Measurements from ENCODE around the gene ADAMTS6.
"Not testable (repeated sequence)": the region's sequence is repeated elsewhere in the genome, so short reads cannot be mapped to it uniquely, and the experiment has no call there.

ADAMTS6 gene

DNA sequence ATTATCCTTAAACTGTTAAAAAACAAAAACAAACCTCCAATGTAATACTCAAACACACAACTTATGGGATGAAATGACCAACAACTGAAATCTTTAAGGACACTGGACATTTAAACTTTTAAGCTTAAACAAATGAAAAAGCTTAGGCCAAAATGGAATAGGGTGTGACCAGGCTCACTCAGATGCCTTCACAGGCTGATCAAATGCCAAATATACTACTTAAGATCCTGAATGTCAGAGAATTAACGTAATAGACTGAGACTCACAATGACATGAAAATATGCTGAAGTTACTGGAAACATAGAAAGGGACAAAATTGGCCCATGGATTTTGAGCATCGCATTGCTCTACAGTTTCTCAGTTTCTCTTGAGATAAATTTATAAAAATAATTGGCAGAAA is 286.8 kb downstream of the ADAMTS6 start:
- no peak for DNase-seq

DNA sequence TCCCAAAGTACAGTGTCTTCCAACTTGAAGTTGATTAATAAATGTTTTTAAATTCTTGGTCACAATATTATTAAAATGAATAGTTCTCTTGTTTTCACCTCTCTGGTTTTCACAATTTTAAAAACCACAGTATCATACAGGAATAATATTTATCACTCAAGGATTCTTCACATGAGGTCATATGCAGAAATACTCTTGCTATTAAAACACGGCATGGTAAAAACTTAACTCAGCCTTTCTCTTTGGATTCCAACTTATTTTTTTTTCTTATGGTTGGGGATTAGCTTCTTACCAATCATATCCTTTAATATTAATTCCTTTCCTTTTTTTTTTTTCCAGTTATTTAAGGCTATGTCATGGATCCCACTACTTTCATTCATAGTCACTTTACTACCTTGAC is 289.4 kb downstream of the ADAMTS6 start:
- DNase-seq = no peak

DNA sequence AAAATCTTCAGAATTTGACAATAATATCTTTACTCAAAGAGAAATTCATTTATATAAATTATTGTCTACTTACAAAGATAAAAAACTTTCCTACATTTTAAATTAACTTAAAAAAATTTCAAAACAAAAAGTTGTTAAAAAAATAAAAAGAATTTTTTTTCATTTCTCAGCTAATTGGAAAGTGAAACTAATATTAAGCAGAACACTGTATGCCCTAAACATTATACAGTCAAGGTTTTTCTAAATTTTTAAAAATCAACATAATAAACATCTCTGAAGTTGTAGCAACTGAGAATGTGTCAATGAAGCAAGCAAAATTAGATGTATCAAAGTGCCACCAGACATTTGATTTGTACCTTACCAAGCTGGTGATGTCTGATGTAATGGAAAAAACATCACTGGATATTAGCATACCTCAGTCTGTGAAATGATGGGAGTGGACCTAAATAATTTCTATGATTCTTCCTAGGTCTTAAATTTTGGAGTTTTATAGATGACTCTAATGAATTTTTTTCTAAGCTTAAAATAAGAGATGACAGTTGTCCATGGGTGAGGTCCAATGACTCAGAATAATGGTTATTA is 290.1 kb downstream of the ADAMTS6 start:
- no peak for DNase-seq

DNA sequence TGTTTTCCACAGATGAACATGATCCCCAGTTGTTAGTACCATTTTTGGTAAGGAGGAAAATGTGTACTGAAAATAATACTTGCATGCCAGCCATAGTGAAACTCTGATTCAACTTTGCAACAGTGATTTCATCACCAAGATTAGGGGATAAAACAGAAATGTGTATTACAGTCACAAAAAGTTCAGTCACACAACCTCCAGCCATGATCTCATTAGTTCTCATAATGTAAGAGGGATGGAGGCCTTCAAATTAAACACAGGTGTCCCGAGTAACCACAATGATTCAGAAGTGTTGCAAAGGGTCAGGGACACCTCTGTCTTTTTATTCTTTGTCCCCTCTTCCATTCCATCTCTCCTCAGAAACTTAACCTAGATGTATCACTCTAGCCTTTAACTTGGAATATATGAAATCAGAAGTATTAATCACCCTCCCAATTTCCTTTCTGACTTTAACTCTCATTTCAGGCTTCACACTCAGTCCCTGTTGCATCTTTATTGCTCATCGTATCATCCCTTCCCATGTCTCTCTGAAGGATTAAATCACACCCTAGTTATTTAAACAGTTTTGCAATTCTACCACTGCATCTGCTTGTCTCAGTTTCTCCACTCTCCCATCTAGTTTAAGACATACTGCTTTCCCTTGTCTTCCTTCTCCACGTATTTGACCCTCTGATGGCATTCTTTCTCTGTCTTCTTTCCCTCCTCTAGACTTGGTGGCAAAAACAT is 291.2 kb downstream of the ADAMTS6 start:
- no peak for DNase-seq

DNA sequence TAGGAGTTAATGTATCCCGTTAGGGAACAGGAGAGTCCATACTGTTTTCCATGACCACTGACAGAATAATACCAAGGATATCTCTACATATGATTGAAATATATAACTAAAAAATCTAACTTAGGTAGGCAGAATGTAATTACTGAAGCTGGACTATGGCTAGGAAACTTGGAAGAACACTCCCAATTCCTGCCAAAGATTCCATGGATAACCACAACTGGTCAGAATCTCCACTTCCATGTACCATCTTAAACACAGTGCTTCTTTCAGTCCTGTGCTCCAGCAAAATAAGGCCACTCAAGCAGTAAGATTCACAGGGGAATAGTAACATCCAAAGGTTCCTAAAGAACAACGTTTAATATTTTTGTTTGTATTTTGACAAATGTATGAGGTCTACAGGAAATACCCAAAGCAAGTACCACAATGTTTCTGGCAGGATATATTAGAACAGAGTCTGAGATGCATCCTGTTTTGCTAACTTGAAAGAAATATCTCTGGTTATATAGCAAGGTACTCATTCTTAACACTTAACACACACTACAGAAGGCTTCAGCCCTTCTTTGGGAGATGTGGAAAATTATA is 295.0 kb downstream of the ADAMTS6 start:
- DNase-seq = no peak

DNA sequence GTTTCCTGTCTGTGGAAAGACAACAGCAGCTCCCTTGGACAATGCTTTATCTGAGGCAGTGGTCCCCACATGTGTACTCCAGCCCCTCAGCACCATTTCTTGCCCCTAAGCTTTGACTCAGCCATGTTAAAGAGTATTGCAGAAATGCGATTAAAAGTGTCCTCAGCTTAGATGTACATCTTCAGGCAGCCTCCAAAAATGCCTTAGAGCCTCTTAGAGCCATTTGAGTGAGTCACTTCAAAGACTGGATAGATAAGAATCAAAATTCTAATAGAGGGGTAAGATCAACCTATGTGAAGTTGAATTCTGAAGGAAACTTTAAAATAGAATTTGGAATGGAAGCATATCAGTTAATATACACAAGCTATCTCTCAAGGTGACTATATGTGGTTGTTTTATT is 296.3 kb downstream of the ADAMTS6 start:
- DNase-seq = no peak

DNA sequence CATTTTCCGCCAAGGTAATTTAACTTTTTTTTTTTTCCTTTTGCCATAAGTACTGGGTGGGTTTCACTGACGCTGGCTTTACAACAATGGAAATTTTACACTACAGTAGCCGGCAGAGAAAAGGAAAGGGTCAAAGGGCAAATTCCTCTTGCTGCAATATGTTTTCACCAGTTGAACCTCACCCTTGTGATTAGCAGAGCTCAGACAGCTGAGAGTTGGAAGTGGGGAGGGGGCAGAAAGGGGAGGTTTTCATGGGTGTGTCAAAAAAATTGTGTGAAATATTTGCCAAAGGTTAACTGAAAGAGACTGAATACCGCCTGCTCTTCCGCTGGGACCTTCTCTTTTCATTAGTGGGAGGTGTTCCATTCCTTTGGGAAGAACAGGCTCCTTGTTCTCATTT is 296.9 kb downstream of the ADAMTS6 start:
- no peak for DNase-seq

DNA sequence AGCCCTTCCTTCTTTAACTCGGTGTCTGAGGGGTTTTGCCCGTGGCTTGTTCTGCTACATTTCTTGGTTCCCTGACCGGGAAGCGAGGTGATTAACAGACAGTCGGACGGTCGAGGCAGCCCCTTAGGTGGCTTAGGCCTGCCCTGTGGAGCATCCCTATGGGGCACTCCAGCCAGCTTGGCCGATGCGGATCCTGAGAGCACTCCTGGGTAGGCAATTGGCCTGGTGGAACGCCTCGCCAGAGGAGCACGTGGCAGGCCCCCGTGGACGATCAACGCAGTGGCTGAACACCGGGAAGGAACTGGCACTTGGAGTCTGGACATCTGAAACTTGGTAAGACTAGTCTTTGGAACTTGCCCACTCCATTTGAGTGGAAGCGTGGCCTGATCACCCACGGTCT is 307.5 kb downstream of the ADAMTS6 start:
- not testable (repeated sequence) for DNase-seq

DNA sequence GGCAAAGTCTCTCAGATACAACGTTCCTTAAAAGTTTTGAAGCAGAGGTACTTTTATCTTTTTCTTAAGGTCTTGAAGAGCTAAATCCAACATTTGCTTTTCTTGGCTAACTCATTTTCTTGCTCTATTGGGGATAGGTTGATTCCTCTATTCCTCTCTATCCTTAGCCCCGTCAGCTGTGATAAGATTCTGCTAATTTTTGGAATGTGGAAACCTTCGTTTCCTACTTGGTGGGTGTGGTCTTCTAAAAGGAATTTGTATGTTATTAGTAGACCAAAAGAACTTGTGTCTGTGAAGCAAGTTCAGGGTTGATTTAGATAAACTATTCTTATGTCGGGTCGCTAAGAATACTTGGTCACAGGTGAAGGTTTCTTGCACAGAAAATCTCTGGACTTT is 308.6 kb downstream of the ADAMTS6 start:
- DNase-seq = no peak

DNA sequence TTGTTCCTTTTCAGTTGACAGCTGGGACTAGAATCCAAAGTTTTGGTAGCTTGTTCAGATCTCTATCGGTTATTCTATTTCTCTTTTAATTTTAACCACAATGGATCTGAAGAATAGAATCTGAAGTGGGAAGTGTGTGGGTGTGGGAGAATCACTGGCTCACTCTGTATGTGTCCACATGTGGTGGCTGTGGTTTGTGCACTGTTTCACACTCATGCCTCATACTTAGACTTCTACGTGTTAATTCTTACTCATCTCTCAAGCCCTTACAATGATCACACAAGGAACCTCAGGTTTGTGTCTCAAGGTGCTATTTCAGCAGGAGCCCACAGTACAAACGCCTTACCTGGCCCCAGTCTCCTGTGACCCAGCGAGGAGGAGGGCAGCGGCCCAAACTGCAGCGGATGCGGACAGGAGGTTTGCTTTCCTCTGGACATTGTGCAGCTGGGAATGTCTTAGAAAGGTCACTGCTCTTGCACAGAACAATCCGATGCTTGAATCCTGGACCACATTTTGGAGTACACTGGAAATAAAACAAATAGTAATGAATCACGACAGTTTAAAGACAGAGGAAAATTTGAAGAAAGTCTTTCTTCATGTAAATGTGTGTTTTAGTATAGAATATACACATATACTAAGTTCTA is 309.1 kb downstream of the ADAMTS6 start:
- DNase-seq = peak; percentile 32

DNA sequence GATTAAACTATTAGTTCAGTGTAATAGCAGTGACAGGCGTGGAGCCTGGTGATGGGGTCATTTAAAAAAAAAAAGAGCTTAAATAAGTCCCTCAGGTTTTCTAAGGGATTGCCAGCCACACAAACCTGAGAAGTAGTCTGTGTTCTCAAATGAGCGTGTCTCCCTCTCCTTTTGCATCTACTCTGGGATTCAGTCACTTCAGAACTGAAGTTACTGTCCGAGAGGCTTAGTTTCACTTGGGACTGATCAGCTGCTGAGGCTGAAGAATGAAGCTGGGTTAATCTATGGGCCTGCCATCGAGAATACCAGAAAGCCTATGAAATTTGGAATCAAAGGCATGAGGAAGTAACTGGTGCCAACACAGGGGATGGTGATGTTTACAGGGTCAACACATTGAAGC is 310.1 kb downstream of the ADAMTS6 start:
- no peak for DNase-seq

DNA sequence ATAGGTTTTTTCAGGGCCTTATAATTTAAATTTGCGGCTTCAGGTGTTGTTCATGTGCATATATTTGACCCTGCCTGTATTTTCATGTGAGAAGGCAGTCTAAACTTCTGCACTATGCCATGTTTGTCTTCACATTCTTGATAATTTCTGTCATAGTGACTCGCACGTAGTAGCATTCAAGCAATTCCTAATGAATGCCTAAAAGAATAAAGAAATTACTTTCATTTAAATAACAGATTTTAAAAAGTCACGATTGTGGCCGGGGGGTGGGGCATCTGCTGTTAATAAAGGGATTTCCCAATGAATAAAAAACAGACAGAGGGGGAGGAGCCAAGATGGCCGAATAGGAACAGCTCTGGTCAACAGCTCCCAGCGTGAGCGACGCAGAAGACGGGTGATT is 318.0 kb downstream of the ADAMTS6 start:
- no peak for DNase-seq

DNA sequence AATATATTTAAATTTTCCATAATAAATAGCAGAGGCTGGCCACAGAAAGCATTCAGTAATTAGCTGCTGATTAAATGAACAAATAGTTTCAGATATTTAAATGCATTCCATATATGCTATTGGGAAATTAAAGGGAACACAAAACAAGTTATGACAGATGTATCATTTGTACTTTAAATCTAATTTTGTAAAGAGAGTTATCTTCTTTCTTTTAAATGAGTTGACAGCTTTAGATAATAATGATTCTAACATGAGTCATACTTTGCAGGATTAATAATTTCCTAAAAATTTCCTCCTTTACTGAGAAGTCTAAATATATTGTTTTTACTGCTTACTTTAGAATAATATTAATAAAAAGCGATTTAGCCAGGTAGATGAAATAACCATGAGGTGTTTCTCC is 320.1 kb downstream of the ADAMTS6 start:
- DNase-seq = no peak

DNA sequence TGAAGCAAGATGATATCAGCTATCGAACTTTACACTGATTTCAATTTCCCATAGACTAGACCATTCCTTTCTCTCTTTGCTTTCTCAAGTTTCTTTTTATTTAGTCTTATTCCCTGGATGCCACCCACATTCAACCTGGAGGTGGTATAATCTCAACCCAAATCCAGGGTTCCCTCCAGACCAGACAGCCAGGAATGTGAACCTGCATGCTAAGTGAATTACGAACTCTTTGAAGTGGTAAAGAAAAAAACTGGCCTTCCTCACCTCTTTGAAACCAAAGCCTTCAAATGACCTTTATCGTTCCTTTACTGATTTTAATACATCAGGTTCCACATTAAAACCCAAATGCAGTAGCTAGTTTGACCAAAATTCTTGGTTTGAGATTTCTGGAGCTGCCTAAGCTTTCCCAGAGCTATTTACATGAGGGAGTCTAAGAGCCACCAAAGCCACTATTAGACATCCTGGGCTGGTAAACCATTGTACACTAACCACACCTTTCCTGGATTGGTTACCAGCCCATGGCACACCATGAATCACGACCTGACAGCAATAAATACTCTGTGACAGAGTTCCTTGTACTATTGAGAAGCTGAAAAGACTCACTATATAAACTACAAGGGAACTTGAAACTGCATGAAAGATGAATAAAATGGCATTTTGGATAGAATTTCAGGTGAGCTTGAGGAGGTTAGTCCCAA is 323.7 kb downstream of the ADAMTS6 start:
- DNase-seq = no peak

DNA sequence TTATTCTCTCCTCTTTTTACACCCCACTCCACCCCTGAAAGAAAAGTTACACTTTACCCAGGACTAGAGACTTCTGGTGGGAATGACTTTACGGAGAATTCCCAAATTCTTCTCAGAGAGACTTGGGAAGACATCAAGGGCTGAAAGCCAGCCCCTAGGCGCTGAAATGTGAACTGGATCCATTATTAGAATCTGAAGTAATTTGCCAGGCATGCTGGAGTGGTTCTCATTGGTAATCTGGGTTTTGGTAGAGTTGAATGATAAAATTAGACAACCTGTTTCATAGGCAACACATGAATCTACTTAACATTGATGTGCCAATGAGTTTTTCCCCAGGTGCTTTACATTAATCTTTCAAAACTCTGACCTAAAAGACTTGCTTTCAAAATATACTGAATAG is 324.8 kb downstream of the ADAMTS6 start:
- DNase-seq = no peak

DNA sequence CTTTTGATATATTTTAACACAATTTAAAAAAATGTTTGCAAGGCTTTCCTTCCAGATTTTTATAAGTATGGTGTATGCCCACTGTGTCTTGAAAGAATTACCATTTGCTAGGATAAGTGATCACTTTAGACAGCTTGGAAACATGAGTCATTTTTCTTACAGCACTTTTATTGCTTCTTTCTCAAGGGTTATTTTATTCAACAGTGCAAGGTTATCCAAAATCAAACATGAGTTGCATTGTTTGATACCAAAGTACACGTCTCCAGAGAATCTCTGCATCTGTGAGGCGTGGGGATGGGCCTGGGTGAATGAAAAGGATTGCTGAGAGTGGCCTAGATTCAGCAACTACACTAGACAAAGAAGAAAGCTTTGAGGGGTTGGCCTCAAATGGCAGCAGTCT is 329.6 kb downstream of the ADAMTS6 start:
- no peak for DNase-seq

DNA sequence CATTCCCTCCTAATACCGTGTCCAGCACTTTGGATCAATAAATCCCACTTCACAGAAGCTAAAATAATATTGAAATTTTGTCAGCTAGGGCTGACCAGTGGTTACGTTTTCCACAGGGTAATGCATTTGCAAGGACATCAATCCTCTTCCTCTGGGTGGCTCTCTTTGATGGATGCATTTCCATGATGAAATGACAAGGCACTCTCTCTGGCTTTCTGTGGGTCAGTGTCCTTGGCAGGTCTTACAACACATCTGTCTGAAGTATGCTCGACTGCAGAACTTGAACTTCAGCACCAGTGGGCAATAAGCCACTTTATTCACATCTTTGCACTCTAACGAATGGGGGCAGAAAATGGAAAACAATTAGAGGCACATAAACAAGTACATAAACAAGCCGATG is 330.1 kb downstream of the ADAMTS6 start:
- no peak for DNase-seq

DNA sequence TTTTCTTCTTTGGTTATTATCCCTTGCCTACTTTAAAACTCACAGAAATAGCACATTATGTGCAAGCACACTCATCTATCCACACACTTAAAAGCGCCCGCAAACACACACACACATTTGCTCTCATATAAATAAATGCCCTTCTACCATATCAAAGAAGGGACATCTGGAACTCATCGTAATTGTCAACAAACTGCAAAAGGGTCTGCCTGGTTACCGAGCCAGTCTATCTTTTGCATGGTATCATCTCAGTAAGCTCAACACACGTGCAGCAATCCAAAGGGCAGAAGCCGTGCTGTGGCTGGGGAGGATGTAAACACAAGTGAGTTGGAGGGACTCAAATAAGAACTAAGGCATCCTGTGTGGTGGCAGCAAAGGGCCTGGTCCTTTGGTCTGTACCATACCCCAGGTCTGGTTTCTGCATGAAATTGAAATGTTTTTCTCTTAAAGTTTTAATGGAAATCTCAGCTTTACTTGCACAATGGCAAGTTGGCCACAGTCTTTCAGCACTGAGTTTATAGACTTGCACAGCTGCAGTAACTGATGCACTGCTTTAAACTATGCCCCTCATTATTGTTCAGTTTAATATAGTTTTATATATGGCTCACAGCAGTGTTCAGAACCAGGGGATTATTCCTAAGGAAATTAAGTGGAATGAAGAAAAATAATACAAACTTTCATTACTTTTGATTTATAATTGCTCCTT is 331.0 kb downstream of the ADAMTS6 start:
- no peak for DNase-seq

DNA sequence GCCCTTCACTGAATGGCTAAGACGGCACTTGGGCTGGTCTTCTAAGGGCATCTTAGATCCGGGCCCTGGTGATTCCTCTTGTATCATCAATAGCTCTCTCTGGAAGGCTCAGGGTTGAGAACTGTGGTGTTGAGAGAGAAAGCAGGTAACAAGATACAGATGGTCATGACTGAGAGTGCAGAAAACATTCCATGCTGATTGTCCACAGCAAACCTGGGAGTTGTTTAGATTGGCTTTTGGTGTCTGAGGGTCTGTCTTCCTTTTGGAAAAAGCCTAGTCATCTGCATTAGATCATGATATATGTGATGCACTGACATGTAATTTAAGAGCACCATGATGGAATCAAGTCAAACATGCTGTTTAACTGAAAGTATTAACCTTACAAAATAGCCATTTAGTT is 331.9 kb downstream of the ADAMTS6 start:
- DNase-seq = no peak

DNA sequence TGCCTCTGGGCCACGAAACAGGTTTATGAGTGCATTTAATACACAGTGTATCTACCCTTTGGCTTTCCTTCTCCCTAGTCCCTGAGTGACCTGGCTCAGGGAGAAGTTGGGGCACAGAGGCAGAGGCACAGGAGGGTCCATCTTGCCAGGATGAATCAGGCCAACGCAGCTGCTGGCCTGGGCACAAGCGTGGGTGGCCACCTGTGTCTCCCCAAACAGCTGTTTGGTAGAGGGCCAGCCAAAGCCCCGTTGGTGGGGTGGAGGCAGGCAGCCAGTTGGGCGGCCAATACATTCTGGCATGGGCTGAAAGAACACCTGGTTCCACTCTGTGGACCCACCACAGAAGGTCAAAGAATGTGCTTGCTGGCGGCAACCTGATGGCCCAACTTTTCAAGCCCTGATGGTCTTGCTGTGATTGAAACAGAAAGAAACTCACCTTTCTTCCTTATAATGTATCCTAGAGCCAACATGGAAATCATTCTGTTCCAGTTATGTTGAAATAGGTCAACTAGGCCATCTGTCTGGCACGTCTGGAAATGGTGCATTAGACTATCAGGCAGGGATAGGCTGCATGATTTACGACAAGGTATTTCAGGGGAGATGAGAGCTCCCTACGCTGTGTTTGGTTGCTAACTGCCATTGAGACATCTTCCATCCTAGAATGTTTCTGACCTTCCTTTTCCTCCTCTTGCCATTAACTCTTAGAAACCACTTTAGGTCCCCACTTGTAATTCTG is 337.4 kb downstream of the ADAMTS6 start:
- DNase-seq = no peak

DNA sequence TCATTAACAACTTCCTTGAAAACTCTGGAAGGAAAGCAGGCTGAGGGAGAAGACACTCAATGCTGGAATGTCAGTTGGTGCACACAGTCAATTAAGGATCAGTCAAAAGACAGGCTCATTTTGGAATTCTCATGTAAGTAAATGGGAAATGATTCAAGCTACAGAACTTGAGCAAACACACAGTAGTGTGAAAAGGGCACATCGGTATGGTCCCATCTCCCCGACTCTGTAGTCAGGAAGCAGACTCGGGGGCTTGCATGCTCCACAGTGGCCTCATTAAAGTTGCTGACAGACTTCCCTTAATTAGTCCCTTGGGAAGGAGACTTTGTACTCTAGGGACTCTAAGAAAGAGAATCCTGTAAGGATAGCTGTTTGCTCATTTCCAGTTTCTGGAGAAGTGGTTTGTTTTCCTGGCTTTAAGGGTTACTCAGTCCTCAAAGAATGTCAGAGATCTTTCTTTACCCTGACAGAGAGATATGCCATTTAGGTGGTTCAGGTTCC is 339.2 kb downstream of the ADAMTS6 start:
- DNase-seq = no peak

DNA sequence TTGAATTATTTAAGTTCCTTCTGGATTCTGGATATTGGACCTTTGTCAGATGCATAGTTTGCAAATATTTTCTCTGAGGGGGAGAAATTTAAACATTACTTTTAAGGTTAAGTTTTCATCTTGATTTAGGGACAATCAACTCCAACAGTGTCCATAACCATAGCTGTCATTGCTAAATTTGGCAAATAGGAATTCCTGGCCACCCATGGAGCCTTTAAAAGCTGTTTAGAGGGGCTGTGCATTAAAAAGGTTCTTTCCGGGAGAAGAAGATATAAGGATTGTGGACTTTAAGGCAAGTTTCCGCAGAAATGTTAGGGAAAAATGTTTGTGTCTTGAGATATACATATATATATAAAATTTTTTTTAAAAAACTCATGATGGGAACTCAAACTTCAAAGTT is 339.7 kb downstream of the ADAMTS6 start:
- DNase-seq = no peak

All from activated CD8-positive, alpha-beta memory T cell treated with anti-CD3 and anti-CD28 coated beads, Interleukin-2, amount 50 U/mL, for 4 hours (primary cell).